ENCODE results near the gene RNF223. TPM values are rescaled to one million over a fixed set of nuclear protein-coding genes. Genes with fewer than 3 reads are reported as not detected.
"Not testable (repeated sequence)": the region's sequence is repeated elsewhere in the genome, so short reads cannot be mapped to it uniquely, and the experiment has no call there.

RNF223 gene
- total RNA-seq, 1 donor from 2014 or later: not detected

GRCh38 chr1:1067860-1068516 is 6.1 kb downstream of the RNF223 start:
- no peaks in the 10 kb centered on the region for H3K9me3 Mint-ChIP-seq
- H3K27ac Mint-ChIP-seq: no peak overlapping the region
- ChIA-PET CTCF (interaction anchor here (2.5 kb wide), 1 partner anchor 35 kb away, joined by 10 read pairs; no protein-coding TSS in a partner anchor), POLR2A (interaction anchor here (0.9 to 1.1 kb wide), 2 partner anchors 28 to 35 kb away, joined by 3 to 7 read pairs; no protein-coding TSS in a partner anchor)
- peak overlapping the region; percentile 73 for H3K4me3 Mint-ChIP-seq
- intact Hi-C loops (cut with micrococcal nuclease): loop anchor here (2.0 kb wide), 1 partner anchor 133 kb away; no protein-coding TSS in a partner anchor
- no peak for DNase-seq
- no peak for ATAC-seq (ENCODE audit: low read depth)
- peaks cover 1% of the 10 kb centered on the region for H3K36me3 Mint-ChIP-seq (ENCODE audit: low read depth)
- peaks cover 46% of the 10 kb centered on the region for H3K4me1 Mint-ChIP-seq
- TF ChIP-seq CTCF (IDR thresholded peaks at IDR 0.05): no peak
- peaks cover 3% of the 10 kb centered on the region for H3K27me3 Mint-ChIP-seq

DNA sequence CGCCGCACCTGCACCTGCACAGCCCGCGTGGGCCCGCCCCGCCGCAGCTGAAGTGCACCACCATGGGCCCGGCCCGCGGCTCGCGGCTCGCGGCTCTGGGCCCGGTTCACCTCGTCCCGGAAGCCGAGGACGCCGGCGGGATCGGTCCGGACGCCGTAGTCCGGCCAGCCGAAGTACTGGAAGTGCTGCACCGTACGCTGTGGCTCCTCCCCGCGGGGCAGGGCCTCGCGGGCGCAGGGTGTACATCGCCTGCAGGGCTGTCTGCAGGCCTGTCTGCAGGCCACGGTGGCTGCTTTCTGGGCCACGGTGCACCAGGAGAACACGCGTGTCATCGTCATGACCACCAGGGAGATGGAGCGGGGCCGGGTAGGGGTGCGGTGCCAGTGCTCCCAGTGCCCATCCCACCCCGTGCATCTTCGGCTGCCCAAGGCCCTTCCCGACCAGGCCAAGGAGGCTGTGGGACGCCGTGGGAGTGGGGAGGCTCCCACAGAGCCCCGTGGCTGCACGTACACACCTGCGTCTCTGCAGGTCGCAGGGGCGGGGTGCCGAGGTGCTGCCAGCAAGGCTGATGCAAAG is 6.7 kb downstream of the RNF223 start:
- Mint-ChIP-seq H3K27me3 (peaks cover under 1% of the 10 kb centered on the region), H3K27ac (no peak overlapping the region), H3K4me1 (peaks cover 48% of the 10 kb centered on the region), H3K9me3 (no peaks in the 10 kb centered on the region), H3K36me3 (ENCODE audit: low read depth) (peaks cover 1% of the 10 kb centered on the region), H3K4me3 (peak overlapping the region; percentile 58)
- intact Hi-C loops (cut with micrococcal nuclease): no loop called here
- CTCF ChIA-PET: interaction anchor here (2.5 kb wide), 1 partner anchor 35 kb away, joined by 10 read pairs; no protein-coding TSS in a partner anchor
- TF ChIP-seq CTCF (IDR thresholded peaks at IDR 0.05): no peak
- POLR2A ChIA-PET: interaction anchor here (0.9 kb wide), 1 partner anchor 27 kb away, joined by 3 read pairs; no protein-coding TSS in a partner anchor
- DNase-seq (no peak), ATAC-seq (ENCODE audit: low read depth) (no peak)

- Mint-ChIP-seq H3K4me3 (no peak overlapping the region), H3K36me3 (ENCODE audit: low read depth) (peaks cover 1% of the 10 kb centered on the region), H3K4me1 (peaks cover 52% of the 10 kb centered on the region), H3K27me3 (no peaks in the 10 kb centered on the region), H3K27ac (no peak overlapping the region), H3K9me3 (no peaks in the 10 kb centered on the region)
- DNase-seq (no peak), ATAC-seq (ENCODE audit: low read depth) (no peak)
- TF ChIP-seq CTCF (IDR thresholded peaks at IDR 0.05): no peak
- intact Hi-C loops (cut with micrococcal nuclease): no loop called here
- ChIA-PET POLR2A (interaction anchor here (1.1 to 9.0 kb wide), 2 partner anchors 34 to 49 kb away, joined by 3 to 159 read pairs; partner anchors contain the start of gene C1orf159), CTCF (interaction anchor here (1.7 kb wide), 1 partner anchor 33 kb away, joined by 5 read pairs; no protein-coding TSS in a partner anchor)
These were observed 7.5 kb downstream of the RNF223 start for GRCh38 chr1:1066403-1067283.

- POLR2A ChIA-PET: interaction anchor here (0.6 to 9.0 kb wide), 4 partner anchors 33 to 52 kb away, joined by 3 to 159 read pairs (median 4); partner anchors contain the start of genes C1orf159 and ISG15
- CTCF ChIA-PET: interaction anchor here (1.7 kb wide), 1 partner anchor 33 kb away, joined by 5 read pairs; no protein-coding TSS in a partner anchor
- not testable (repeated sequence) for H3K9me3 Mint-ChIP-seq; ATAC-seq (ENCODE audit: low read depth); H3K36me3 Mint-ChIP-seq (ENCODE audit: low read depth); DNase-seq; H3K27me3 Mint-ChIP-seq
- Mint-ChIP-seq H3K4me3 (peak overlapping the region; percentile 9), H3K4me1 (peaks cover 53% of the 10 kb centered on the region), H3K27ac (peak overlapping the region; percentile 47)
- intact Hi-C loops (cut with micrococcal nuclease): loop anchor here (2.0 kb wide), 1 partner anchor 143 kb away; no protein-coding TSS in a partner anchor
These were observed 8.2 kb downstream of the RNF223 start for GRCh38 chr1:1065940-1066304.

GRCh38 chr1:1065265-1065939 is 8.7 kb downstream of the RNF223 start:
- ChIA-PET CTCF (interaction anchor here (1.7 kb wide), 1 partner anchor 32 kb away, joined by 5 read pairs; no protein-coding TSS in a partner anchor), POLR2A (interaction anchor here (0.6 to 9.0 kb wide), 5 partner anchors 32 to 233 kb away, joined by 3 to 159 read pairs (median 4); partner anchors contain the start of genes C1orf159 and ISG15)
- peak overlapping the region; percentile 9 for H3K4me3 Mint-ChIP-seq
- H3K27me3 Mint-ChIP-seq: peaks cover 4% of the 10 kb centered on the region
- intact Hi-C loops (cut with micrococcal nuclease): loop anchor here (2.0 kb wide), 1 partner anchor 143 kb away; no protein-coding TSS in a partner anchor
- no peak for TF ChIP-seq CTCF (IDR thresholded peaks at IDR 0.05)
- no peaks in the 10 kb centered on the region for H3K9me3 Mint-ChIP-seq
- DNase-seq: no peak
- H3K4me1 Mint-ChIP-seq: peaks cover 48% of the 10 kb centered on the region
- H3K36me3 Mint-ChIP-seq (ENCODE audit: low read depth): peaks cover 1% of the 10 kb centered on the region
- H3K27ac Mint-ChIP-seq: peak overlapping the region; percentile 47
- no peak for ATAC-seq (ENCODE audit: low read depth)

Data from activated B cell treated with CpG ODN at 0.5 μM for 24 hours (primary cell).